BJ (cell line): ENCODE results near the gene AKNAD1. TPM values are rescaled to one million over a fixed set of nuclear protein-coding genes. Genes with fewer than 3 reads are reported as not detected.

Experiments
- CTCF ChIA-PET: fragments of 350-600 bp; formaldehyde crosslinking; extraction: SDS; loops from one replicate; lab custom pipeline; 2021; ENCODE audit warnings: antibody characterized with exemption, inconsistent platforms; lab: Yijun Ruan, JAX
- POLR2A ChIA-PET: fragments of 300-600 bp; sonication (Branson Sonifier 250); formaldehyde crosslinking; extraction: SDS; loops from one replicate; lab custom pipeline; 2021; ENCODE audit warnings: antibody characterized with exemption; lab: Charles Lee
- DNase-seq: peaks from one replicate; pipeline ENCODE4 v3.0.0-alpha.2; 2011; ENCODE audit warnings: low read depth
- H3K27me3 ChIP-seq: 2 replicates; pipeline ENCODE4 v1.6.0; 2011; ENCODE audit warnings: low read length; ENCODE audit not compliant: control insufficient read depth, insufficient read depth
- H3K36me3 ChIP-seq: 2 replicates; pipeline ENCODE4 v1.5.1; 2011; ENCODE audit warnings: low read length; ENCODE audit not compliant: control insufficient read depth, insufficient read depth
- H3K4me3 ChIP-seq: 2 replicates; pipeline ENCODE4 v1.5.1; 2011; ENCODE audit warnings: low read depth, mild to moderate bottlenecking, control low read depth, low read length
- polyA plus RNA-seq: library from polyadenylated mRNA; depleted of rRNA; stranded (reverse); fragments of >200 nt; gene quantifications from 2 replicates; pipeline ENCODE4 v1.2.3, GENCODE V29; 2011
- TF ChIP-seq, protein P1 (sequence below): IDR thresholded peaks from 2 replicates; pipeline ENCODE4 v1.5.1; 2011; ENCODE audit warnings: low read depth, mild to moderate bottlenecking, control low read depth, inconsistent platforms, low read length, moderate library complexity; ENCODE audit not compliant: insufficient read depth

Gene AKNAD1
- polyA plus RNA-seq, 1 experiment = 0.25 TPM

DNA sequence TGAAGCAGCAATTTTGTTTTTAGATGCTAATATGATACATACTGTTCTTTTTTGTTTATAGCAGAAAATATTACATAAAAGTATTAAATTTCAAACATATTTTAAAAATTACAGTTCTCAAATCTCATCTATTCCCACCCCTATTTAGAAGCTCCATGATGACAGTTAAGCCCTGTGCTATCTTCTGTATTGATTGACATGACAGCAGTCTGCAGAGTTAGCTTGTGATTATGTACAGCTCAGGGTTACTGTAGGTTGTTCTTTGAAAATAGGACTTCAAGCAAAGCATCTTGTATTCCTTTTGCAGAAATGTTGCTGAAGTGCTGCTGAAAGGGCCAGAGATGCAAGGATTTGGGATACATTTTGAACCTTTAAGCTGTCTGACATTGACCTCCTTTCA, 28.1 kb upstream of the AKNAD1 start:
- ChIA-PET POLR2A (no interaction called here), CTCF (interaction anchor here (1.4 to 1.8 kb wide), 2 partner anchors 8 to 57 kb away, joined by 3 to 4 read pairs; partner anchors contain the start of gene GPSM2)
- no peaks in the 10 kb centered on the region for H3K27me3 ChIP-seq
- H3K36me3 ChIP-seq = no peaks in the 10 kb centered on the region
- TF ChIP-seq, protein P1, sequence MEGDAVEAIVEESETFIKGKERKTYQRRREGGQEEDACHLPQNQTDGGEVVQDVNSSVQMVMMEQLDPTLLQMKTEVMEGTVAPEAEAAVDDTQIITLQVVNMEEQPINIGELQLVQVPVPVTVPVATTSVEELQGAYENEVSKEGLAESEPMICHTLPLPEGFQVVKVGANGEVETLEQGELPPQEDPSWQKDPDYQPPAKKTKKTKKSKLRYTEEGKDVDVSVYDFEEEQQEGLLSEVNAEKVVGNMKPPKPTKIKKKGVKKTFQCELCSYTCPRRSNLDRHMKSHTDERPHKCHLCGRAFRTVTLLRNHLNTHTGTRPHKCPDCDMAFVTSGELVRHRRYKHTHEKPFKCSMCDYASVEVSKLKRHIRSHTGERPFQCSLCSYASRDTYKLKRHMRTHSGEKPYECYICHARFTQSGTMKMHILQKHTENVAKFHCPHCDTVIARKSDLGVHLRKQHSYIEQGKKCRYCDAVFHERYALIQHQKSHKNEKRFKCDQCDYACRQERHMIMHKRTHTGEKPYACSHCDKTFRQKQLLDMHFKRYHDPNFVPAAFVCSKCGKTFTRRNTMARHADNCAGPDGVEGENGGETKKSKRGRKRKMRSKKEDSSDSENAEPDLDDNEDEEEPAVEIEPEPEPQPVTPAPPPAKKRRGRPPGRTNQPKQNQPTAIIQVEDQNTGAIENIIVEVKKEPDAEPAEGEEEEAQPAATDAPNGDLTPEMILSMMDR = no peak
- H3K4me3 ChIP-seq = no peak overlapping the region
- no peak for DNase-seq

DNA sequence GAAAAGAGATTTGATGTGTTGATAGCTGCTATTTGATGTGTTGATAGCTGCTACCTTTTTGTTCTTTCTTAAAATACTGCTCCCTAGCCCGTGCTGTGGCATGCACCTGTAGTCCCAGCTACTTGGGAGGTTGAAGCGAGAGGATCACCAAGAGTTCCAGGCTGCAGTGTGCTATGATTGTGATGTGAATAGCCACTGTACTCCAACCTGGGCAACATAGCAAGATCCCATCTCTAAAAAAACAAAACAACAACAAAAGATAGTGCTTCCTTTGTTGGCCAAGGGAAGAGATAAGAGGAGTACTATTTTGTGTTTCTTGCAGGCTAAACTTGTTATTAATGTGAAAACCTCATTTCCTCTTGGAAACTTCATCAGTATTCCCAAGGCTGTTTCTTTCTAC, 25.9 kb upstream of the AKNAD1 start:
- POLR2A ChIA-PET = no interaction called here
- CTCF ChIA-PET = interaction anchor here (0.9 to 1.2 kb wide), 3 partner anchors 18 to 57 kb away, joined by 3 to 4 read pairs (median 3); no protein-coding TSS in a partner anchor
- DNase-seq = no peak
- no peaks in the 10 kb centered on the region for H3K36me3 ChIP-seq
- H3K4me3 ChIP-seq = no peak overlapping the region
- TF ChIP-seq, protein P1 = no peak
- no peaks in the 10 kb centered on the region for H3K27me3 ChIP-seq

DNA sequence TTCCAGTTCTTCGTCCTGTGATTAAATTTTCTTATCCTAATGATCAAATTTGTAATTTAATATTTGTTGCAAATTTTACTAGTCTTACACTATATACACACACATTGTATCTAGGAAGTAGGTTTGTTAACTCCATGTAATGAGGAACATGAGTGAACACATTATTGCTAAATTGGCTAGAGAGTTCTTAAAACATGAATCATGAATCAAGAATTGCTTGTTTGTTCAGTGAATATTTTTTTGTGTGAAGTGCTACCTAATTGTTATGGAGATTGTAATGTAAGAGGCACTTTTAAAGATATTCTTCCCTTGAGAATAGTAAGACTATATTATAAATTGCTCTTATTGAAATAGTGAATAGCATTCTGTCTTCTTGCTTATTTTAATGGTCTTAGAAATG, 24.5 kb upstream of the AKNAD1 start:
- Histone ChIP-seq H3K27me3 (no peaks in the 10 kb centered on the region), H3K4me3 (no peak overlapping the region), H3K36me3 (no peaks in the 10 kb centered on the region)
- ChIA-PET POLR2A (interaction anchor here (0.9 kb wide), 1 partner anchor 11 kb away, joined by 4 read pairs; no protein-coding TSS in a partner anchor), CTCF (interaction anchor here (1.4 kb wide), 1 partner anchor 53 kb away, joined by 4 read pairs; no protein-coding TSS in a partner anchor)
- TF ChIP-seq, protein P1 = no peak
- DNase-seq = no peak

DNA sequence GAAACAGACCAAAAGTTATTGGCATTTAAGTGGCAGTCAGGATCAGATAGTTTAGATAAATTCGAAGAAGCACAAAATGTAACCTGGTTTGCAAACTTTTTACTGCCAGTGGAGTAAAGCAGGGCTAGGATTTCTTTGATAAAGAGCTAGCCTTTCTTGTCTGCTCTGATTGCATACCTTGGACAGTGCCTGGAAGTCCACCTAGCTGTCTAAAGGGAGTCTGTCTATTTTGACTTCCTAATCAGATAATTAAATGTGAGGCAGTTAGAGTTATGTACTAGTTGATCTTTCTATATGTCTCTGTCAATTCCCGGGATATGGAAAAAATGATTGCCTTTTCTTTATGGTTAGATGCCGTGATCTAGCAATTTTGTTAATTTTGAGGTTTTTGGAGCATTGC, 24.0 kb upstream of the AKNAD1 start:
- Histone ChIP-seq H3K4me3 (no peak overlapping the region), H3K27me3 (no peaks in the 10 kb centered on the region), H3K36me3 (no peaks in the 10 kb centered on the region)
- no peak for DNase-seq
- POLR2A ChIA-PET = interaction anchor here (0.9 kb wide), 1 partner anchor 12 kb away, joined by 4 read pairs; no protein-coding TSS in a partner anchor
- TF ChIP-seq, protein P1 = no peak
- CTCF ChIA-PET = interaction anchor here (0.6 to 1.4 kb wide), 2 partner anchors 7 to 53 kb away, joined by 3 to 4 read pairs; no protein-coding TSS in a partner anchor

DNA sequence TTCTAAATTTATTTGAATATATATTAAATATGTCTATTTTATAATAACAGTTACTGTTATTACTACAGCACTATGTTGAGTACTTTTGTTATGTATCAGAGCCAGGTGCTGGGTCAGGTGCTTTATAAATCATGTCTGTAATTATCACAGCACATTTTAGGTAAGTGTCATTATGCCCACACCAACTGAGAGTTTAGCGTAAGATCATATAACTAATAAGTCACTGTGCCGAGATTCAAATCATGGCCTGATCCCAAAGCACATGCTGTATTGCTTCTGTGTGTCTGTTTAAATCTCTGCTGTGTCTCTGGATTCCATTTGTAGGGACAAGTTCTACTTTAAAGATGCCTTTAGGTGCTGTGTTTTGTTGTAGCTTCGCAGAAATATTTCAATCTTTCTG, 21.8 kb upstream of the AKNAD1 start:
- CTCF ChIA-PET = interaction anchor here (0.8 to 1.4 kb wide), 2 partner anchors 20 to 52 kb away, joined by 3 to 5 read pairs; no protein-coding TSS in a partner anchor
- Histone ChIP-seq H3K27me3 (no peaks in the 10 kb centered on the region), H3K4me3 (no peak overlapping the region; the same call in 1 of the 2 replicates), H3K36me3 (no peaks in the 10 kb centered on the region)
- DNase-seq = no peak
- TF ChIP-seq, protein P1 = no peak
- POLR2A ChIA-PET = no interaction called here
